LNCaP clone FGC (cell line): ENCODE results near the gene INPPL1.
"Not testable (repeated sequence)": the region's sequence is repeated elsewhere in the genome, so short reads cannot be mapped to it uniquely, and the experiment has no call there.

Experiments used
- DNase-seq: peaks from one replicate; pipeline ENCODE4 v3.0.0-alpha.2; 2011; ENCODE audit warnings: low read depth
- H3K4me3 ChIP-seq: 2 replicates; pipeline ENCODE4 v1.5.1; 2011; ENCODE audit warnings: mild to moderate bottlenecking, low read depth, low read length, control low read depth
- TF ChIP-seq, protein P1 (sequence below): IDR thresholded peaks from 2 replicates; pipeline ENCODE4 v1.5.1; 2012; ENCODE audit warnings: mild to moderate bottlenecking; ENCODE audit not compliant: control insufficient read depth, insufficient read depth; ENCODE audit errors: extremely low read depth

Gene INPPL1

DNA sequence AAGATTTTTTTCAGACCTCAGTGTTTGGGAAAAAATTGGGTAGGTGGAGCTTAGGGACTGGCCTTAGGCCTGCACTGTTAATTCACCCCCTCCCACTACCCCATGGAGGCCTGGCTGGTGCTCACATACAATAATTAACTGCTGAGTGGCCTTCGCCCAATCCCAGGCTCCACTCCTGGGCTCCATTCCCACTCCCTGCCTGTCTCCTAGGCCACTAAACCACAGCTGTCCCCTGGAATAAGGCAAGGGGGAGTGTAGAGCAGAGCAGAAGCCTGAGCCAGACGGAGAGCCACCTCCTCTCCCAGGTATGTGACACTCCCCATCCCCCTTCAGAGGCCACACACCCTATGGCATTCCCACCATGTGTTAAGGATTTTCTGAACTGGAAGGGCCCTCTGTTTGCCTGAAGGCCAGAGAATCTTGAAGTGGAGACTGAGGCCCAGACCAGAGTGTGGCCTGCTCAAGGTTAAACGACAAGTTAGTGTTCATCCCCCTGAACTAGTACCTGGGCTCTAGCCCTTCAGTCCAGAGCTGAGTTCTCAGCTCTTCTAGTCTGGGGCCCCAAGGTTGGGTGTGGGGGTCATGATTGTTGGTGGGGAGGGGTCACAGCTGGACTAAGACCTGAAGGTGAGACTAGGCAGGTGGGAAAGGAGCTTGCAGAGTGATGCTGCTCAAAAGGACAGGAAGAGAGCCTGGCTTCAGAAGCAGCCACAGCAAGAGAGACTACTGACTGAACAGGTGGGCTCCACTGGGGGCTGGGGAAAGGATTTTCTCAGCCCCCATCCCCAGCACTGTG, 34.9 kb upstream of the INPPL1 start:
- DNase-seq = no peak
- TF ChIP-seq, protein P1, sequence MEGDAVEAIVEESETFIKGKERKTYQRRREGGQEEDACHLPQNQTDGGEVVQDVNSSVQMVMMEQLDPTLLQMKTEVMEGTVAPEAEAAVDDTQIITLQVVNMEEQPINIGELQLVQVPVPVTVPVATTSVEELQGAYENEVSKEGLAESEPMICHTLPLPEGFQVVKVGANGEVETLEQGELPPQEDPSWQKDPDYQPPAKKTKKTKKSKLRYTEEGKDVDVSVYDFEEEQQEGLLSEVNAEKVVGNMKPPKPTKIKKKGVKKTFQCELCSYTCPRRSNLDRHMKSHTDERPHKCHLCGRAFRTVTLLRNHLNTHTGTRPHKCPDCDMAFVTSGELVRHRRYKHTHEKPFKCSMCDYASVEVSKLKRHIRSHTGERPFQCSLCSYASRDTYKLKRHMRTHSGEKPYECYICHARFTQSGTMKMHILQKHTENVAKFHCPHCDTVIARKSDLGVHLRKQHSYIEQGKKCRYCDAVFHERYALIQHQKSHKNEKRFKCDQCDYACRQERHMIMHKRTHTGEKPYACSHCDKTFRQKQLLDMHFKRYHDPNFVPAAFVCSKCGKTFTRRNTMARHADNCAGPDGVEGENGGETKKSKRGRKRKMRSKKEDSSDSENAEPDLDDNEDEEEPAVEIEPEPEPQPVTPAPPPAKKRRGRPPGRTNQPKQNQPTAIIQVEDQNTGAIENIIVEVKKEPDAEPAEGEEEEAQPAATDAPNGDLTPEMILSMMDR = no peak
- H3K4me3 ChIP-seq = no peak overlapping the region

DNA sequence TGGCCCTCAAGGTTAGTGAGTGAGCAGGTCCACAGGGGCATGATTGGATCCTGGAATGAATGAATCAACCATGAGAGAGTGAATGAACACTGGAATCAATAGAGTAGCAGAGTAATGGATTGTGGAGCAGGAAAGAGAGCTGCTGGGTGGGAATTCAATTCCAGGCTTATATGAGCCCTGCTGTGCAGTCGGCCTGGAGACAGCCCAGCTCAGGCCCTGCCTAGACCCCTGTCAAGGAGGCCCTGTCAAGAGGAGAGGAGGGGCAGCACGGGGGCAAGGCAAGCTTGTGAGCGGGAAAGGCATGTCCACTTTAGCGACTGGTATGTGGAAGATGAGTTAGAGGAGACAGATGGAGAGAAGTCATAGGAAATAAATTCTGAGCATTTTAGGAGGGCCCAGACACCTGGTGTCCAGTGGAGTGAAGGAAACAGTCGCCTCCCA, 33.9 kb upstream of the INPPL1 start:
- TF ChIP-seq, protein P1 = no peak
- no peak for DNase-seq
- H3K4me3 ChIP-seq = no peak overlapping the region

DNA sequence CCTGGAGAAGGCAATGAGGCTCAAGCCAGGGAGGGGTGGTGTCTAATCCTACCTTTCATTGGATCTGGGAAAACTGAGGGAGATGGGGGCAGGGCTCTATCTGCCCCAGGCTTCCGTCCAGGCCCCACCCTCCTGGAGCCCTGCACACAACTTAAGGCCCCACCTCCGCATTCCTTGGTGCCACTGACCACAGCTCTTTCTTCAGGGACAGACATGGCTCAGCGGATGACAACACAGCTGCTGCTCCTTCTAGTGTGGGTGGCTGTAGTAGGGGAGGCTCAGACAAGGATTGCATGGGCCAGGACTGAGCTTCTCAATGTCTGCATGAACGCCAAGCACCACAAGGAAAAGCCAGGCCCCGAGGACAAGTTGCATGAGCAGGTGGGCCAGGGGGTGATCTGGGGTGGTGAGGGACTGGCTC, 32.6 kb upstream of the INPPL1 start, which contains the start of gene FOLR1:
FOLR1 (plus strand) TSS at position 180 of the 421 bp plus-strand sequence; CDS start at position 214, 34 bp downstream.
- DNase-seq = no peak
- no peak within 1 kb of the TSS for H3K4me3 ChIP-seq
- TF ChIP-seq, protein P1 = no peak

DNA sequence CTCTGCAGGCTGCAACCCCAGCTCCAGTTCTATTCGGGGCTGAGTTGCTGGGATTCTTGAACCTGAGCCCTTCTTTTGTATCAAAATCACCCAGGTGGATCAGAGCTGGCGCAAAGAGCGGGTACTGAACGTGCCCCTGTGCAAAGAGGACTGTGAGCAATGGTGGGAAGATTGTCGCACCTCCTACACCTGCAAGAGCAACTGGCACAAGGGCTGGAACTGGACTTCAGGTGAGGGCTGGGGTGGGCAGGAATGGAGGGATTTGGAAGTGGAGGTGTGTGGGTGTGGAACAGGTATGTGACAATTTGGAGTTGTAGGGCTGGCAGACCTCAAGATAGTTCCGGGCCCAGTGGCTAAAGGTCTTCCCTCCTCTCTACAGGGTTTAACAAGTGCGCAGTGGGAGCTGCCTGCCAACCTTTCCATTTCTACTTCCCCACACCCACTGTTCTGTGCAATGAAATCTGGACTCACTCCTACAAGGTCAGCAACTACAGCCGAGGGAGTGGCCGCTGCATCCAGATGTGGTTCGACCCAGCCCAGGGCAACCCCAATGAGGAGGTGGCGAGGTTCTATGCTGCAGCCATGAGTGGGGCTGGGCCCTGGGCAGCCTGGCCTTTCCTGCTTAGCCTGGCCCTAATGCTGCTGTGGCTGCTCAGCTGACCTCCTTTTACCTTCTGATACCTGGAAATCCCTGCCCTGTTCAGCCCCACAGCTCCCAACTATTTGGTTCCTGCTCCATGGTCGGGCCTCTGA, 28.9 kb upstream of the INPPL1 start:
- DNase-seq = no peak
- TF ChIP-seq, protein P1 = no peak
- no peak overlapping the region for H3K4me3 ChIP-seq

DNA sequence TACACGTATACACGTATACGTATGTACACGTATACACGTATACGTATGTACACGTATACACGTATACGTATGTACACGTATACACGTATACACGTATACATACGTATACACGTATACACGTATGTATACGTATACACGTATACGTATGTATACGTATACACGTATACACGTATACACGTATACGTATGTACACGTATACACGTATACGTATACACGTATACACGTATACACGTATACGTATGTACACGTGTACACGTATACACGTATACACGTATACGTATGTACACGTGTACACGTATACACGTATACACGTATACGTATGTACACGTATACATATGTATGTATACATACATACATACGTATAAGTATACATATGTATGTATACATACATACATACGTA, 23.1 kb upstream of the INPPL1 start:
- not testable (repeated sequence) for H3K4me3 ChIP-seq, DNase-seq

DNA sequence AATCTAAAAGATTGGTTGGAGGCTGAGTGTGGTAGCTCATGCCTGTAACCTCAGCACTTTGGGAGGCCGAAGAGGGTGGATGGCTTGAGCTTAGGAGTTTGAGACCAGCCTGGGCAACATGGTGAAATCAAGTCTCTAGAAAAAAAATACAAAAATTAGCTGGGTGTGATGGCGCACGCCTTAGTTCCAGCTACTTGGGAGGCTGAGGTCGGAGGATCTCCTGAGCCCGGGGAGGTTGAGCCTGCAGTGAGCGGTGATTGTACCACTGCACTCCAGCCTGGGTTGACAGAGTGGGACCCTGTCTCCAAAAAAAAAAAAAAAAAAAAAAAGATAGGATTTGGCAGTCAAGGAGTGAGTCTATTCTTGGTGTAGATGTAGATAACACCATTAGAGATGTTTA, 22.0 kb upstream of the INPPL1 start:
- no peak overlapping the region for H3K4me3 ChIP-seq
- TF ChIP-seq, protein P1 = no peak
- DNase-seq = no peak

DNA sequence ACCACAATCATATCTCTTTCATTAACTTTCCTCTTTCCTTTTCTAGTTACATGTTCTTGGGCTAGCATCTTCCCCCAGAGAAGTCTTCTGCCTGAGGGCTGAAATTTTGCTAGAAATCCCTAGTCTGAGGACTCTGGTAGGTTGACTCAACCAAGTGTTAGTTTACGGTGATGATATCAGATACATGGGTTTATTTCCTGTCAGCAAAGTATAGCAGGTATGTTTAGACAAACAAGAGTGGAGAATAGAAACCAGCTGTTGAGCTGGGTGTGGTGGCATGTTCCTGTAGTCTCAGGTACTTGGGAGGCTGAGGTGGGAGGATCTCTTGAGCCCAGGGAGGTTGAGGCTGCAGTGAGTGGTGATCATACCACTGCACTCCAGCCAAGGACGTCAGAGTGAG, 21.4 kb upstream of the INPPL1 start:
- TF ChIP-seq, protein P1 = no peak
- H3K4me3 ChIP-seq = no peak overlapping the region
- no peak for DNase-seq
